CD4-positive, alpha-beta T cell treated with Interleukin-15 for 1 hour (primary cell): ENCODE measurements around the gene POLQ.
"Not testable (repeated sequence)": the region's sequence is repeated elsewhere in the genome, so short reads cannot be mapped to it uniquely, and the experiment has no call there.

Experiments used
- DNase-seq: peaks from one replicate; pipeline ENCODE4 v3.0.0-alpha.2; 2020

Gene POLQ

DNA sequence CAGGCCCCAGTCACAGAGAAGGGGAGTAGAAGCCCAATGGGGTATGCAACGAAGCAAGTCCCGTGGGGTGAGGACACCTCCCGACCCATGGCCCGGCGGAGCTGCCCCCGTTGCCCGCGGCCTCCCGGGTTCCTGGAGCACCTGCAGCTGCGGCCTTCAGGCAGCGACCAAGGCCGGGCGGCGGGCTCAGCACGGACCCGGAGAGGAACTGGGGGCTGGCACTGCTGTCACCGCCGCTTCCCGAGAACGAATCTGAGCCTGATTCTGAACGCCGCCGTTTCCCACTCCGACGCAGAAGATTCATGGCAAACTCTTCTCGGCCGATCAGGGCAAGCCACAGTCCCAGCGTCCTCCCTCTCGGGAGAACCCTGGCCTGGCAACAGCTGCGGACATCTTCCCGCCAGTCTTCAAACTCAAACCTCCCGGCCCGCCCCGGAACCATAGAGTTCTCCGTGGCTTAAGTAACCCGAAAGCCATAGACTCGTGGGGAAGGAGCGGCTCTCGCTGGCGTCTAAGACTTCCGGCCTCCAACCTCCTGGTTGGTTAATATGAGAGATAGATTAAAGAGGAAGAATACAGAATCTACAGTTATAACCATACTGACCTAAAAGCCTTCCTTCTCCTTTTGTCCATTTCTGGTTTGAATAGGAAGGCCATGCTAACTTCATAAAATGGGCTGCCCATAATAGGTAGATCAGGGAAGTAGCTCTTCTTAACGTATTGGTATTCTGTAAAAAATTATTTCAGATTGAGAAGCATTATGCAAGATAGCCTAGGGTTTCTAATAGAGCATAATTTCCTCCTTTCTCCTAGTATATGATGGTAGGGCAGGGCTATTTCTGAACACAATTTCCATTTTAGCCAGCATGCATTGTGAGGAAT lies at the start of gene POLQ:
Gene POLQ, minus strand, starts transcription at position 415 of the 882 bp plus-strand sequence. Its CDS starts 111 bp downstream, at position 304.
- peak; percentile 91 for DNase-seq

DNA sequence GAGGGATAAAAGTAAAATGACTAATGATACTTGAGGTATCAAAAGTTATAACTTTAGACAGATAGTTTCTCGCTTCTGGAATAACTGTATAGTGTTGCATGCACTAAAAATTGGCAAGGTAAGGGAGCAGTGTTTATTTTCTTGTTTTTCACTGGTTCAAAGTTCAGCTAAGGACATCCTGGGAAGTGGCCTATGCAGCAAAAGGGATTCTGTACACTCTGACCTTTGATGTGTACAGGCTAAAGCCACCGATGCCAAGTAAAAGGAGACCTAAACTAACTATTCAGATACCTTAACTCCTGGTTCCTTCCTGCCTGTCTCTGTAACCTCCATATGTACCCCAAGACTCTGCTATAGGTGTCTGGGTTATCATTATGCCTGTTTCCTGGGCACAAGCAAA lies 49.1 kb upstream of the POLQ start:
- no peak for DNase-seq

DNA sequence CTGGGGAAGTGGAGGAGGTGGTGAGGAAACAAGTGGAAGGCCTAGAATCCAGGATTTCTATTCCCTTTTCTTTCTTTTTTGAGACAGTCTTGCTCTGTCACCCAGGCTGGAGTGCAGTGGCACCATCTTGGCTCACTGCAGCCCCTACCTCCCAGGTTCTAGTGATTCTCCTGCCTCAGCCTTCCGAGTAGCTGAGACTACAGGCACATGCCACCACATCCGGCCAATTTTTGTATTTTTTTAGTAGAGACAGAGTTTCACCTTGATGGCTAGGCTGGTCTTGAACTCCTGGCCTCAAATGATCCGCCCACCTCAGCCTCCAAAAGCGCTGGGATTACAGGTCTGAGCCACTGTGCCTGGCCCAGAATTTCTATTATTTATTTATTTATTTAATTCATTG lies 48.0 kb upstream of the POLQ start:
- DNase-seq, result not testable (repeated sequence)

DNA sequence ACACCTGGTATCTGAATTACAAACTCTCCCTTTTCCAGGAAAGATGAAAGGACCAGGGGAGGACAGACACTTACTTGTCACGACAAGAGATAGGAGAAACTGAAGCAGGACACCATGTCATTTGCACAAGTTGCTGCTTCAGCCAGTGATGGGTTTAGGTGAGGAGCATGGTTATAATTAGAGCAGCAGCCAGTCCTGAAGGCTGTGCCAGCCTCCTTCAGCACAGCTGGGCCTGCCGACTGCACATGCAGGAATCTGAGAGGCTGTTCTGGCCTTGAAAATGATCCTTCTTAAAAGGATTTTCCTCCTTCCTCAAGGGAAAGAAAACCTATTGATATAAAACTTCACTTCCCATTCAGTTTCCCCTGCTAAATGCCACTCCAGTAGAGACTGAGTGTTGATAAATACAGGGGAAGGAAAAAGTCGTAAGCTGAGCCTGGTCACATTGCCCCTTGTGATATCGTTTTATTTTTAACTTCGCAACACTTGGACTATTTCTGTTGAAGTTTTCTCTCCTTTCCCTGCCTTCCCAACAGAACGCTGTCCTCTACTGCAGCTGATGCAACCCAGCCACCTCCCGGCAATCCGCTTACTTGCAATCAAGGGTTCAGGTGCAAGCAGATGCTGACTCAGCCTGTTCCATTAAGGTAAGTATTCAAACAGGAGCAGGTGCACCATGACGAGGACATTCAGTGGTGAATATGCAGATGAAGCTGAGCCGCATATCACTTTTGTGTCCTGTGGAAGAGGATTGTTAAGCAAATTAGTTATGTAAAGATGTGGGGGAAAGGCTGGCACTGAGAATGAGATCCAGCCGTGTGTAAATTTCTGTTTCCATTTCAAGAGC lies 47.3 kb upstream of the POLQ start, which contains the start of gene FBXO40:
Gene FBXO40, plus strand, starts transcription at position 524 of the 847 bp plus-strand sequence. CDS start 27,197 bp downstream, outside the sequence.
- DNase-seq, result no peak

DNA sequence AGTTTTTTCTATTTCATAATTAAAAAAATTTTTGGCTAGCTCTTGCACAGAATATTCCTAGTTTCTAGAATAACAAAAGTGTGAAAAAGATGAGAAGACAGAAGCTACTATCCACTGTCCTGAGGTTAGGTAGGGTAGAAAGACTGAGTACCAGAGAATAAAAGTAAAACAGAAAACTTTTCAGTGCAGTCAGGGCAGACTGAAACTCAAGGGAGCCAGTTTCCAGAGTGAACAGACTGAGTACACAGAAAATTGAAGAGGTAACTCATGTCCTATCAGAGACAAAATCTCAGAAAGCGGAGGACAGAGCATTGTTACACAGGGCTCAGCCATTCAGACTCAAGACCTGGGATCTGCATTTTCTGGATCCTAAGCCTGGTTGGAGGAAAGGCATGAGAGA lies 38.6 kb upstream of the POLQ start:
- no peak for DNase-seq

DNA sequence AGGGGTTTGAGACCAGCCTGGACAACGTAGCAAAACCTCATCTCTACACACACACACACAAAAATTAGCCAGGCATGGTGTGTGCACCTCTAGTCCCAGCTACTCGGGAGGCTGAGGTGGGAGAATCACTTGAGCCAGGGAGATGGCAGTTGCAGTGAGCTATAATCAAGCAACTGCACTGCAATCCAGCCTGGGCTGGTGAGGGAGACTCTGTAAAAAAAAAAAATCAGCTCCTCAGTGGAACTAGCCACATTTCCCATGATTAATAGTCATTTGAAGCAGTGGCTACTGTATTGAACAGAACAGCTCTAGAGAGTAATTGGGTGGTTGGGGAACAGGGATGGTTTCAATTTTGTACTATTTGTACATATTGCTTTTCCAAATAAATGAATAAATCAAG lies 35.9 kb upstream of the POLQ start:
- no peak for DNase-seq

DNA sequence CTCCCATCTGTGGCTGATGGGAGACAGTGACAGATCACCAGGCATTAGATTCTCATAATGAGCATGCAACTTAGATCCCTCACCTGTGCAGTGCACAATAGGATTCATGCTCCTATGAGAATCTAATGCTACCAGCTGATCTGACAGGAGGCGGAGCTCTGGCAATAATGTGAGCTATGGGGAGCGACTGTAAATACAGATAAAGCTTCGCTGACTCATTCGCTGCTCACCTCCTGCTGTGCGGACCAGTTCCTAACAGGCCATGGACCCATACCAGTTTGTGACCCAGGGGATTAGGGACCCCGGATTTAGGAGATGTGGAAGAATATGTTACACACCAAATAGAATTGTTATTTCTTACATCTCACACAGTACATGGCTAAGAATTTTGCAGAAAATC lies 28.7 kb upstream of the POLQ start:
- DNase-seq, result no peak

DNA sequence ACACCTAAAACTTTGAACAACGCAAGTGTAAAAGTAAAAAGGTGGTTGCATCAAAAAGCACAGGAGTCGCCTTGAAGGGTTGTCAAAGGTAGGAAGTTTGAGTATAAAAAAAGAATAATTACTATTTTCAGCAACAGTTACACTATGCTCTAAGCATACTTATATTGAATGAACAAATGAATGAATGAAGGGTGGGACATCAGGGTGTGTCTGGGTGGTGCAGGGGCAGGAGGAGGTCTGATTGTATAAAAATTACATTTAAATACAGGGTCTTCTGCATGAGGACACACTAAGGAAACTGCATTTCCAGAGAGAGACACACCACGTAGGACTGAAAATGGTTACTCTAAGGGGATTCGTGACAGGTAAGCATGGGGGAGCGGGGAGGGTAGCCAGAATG lies 21.9 kb upstream of the POLQ start, which contains the start of gene ARGFX:
Gene ARGFX, plus strand, starts transcription at position 301 of the 400 bp plus-strand sequence. CDS start 2,765 bp downstream, outside the sequence.
- no peak for DNase-seq

DNA sequence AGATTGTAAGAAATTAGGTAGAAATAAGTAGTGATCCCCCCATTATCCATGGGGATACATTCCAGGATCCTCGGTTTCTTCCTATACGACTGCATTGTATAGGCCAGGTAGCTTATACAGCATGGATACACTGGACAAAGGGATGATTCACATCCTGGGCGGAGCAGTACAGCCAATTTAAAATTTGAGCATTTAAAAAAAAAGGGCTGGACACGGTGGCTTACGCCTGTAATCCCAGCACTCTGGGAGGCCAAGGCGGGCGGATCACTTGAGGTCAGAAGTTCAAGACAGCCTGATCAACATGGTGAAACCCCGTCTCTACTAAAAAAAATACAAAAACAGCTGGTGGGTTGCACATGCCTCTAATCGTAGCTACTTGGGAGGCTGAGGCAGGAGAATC lies 21.0 kb upstream of the POLQ start:
- no peak for DNase-seq

DNA sequence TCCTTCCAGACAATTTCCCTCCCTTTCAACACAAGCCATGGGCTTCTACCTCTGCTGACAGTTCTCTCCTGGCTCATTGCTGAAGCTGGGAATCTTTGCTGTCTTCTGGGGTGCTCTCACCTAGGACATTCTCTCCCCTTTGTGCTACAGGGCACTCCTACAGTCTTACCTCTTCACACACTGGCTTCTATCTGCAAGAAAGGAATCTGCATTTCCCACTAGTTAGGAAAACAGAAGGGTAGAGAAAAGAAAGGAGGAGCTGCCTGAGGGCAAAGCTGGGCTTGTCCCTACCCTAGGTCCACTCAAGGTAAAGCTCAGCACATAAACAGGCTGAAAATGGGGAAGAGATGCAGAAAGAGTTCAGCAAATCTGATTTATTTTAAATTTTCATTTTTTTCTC lies 16.4 kb upstream of the POLQ start:
- DNase-seq, result no peak

DNA sequence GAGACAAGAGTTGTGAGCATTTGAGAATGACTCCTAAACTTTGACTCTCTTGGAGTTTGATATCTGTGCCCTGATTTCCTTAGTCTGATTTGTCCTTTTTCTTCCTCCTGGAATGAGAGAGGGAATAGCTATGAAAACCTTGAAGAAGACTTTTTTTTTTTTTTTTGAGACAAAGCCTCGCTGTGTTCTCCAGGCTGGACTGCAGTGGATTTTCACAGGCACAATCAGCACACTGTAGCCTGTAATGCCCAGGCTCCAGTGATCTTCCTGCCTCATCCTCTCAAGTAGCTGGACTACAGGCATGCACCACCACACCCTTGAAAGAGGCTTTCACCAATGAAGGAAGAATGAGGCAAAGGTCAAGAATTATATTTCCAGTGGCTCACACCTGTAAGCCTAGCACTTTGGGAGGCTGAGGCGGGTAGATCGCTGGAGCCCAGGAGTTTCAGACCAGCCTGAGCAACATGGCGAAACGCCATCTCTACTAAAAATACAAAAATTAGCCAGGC lies 11.7 kb upstream of the POLQ start:
- no peak for DNase-seq

DNA sequence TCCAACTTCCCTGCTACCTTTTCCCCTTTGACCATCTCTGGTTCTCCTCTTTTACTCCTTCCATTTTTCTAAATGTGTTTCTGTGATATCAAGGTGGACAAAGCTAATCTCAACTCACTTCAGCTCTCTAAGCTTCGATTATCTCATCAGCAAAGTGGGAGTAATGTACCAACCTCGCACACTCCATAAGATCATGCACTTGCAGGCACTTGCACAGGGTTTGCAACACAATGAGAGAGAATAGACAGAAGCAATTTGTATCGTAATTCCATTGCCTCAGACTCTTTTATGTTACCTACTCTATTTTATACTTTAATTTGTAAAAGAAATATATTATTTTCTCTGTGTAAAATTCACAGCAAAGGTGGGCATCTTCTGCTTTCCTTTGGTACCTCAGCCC lies 7.0 kb upstream of the POLQ start:
- no peak for DNase-seq

DNA sequence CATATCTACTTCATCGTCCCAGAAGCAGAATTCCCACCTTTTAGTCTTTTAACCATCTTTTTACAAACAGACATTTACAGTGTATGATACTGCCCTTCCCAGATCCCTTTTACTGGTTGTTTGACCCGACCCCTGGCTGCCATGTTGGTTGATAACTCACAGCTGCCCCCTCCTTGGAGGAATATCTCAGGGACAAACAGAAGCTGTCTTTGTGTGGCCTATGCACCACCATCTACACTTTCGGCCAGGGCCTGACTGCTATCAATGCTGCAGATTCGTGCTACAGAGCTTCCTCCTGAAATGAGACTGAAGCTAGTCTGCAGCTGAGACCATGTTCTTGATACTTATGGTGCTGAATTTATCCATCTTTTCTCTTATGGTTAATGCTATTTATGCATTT lies 6.6 kb upstream of the POLQ start:
- DNase-seq, result no peak

DNA sequence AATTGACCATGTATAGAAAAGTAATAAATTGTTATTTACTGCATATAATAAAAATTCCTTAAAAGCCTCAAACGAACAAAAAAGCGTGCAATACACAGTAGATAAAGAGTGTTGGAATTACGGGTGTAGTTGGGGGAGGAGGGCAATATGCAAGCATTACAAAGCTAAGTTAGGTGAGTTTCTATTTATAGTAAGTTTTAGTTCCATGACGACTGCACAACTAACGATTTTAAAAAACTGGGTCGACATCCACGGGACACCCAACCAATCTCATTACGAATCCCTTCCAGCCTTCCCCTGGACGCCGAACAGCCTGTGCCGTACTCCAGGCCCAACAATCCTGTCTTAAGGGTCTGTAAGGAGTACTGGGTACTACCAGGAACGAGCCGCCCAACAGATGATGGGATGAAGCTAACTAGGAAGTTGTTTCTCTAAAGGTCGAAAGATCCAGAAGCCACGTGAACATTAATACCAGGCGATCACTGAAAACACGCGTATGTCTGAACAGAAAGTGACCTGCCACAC lies 677 bp downstream of the POLQ start:
- no peak for DNase-seq

DNA sequence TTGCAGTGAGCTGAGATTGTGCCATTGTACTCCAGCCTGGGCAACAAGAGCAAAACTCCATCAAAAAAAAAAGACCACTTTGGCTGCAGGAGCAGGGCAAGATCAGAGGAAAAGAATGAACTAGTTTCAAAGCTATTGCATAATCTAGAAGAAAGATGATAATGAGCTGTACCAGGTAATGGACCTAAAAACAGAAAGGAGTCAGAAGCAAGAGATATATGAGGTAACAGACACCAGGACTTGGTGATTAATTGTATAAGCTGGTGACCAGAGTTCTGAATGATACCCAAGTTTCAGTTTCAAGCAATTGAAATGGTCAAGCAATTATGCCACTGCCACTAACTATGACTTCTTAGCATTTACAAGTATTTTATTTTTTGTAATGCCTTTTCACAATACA lies 2.9 kb downstream of the POLQ start:
- no peak for DNase-seq

DNA sequence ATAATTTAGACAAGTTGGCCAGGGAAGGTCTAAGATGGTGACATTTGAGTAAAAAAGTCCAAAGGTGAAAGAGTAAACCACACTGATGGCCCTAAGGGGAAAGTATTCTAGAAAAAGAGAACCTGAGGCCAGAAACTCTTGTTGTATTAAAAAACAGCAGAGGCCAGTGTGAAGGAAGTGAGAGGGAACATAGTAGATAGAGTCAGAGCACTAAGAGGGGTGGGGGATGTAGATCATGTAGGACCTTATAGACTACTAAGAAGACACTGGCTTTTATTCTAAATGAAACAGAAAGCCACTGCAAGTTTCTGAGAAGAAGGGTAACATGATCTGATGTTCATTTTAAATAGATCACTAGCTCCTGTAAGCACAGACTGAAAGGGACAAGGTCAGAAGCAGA lies 14.5 kb downstream of the POLQ start:
- no peak for DNase-seq

DNA sequence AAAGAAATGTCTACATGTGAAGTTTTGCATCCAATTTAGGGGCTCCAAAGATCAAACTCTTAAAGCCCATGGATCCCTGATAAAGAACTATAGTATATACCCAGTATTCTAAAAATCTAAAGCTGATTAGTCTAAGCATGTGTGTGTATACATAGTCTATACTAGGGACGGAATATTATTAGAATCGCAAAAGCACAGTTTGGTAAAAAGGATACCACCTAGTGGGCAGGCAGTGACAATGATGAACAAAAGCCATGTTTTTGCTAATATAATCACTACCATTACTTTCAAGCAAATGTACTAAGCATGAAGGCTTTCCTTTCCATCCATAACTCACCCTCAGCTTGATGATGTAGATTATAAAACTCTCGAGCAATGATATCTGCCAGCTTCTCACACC lies 16.5 kb downstream of the POLQ start:
- DNase-seq, result no peak

DNA sequence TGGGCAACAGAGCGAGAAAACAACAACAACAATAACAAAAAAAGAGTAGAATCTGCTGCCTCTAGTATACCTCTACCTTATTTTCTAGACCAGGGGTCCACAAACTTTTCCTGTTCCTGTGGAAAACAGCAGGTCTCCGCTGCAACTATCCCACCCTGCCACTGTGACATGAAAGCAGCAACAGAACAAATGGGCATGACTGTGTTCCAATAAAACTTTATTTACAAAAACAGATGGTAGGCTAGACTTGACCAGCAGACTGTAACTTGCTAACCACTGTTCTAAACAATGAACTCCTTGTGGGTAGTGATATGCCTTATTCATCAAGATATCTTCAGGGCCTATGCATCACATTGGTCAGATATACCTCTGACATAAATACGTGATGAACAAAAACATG lies 25.3 kb downstream of the POLQ start:
- no peak for DNase-seq

DNA sequence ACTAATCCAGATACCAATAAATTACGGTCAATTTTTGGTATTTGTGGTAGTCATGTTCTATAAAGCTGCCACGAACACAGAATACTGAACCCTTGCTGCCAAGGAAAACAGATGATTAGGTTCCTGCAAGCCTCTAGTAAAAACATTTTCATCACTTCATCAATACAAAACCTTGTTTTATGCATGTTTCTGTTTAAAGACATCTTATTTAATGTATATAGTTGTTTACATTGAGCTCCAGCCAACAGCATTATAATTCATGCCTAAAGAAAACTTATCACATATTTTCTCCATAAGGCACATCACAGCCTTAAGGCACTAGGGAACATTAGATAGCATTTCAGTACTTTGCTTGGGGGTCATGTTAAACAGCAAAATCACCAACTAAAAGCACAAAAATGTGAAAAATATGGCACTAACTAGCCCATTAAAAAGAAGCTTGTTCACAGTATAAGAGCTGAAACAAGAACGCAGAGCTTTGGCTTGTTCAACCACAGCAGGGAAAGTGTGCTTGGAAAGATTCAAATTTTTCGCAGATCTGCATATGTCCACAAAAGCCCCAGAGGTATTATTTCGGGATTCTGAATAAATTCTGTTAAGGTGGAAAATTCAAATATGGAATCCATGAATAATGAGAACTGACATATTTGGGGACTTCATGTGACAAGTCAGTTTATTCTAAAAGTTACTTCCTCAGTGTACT lies 27.7 kb downstream of the POLQ start:
- DNase-seq, result no peak

DNA sequence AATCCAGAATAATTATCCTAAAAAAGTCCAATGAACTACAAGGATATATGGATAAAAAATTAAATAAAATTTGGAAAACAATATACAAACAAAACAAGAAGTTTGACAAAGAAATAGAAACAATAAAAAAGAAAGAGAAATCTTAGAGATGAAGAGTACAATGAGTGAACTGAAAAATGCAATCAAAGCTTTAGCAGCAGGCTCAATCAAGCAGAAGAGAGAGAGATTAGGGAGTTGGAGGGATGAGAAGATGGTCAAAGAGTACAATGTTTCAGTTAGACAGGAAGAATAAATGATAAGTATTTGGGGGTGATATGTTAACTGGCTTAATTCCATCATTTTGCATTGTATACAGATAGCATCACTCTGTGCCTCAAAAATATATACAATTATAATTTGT lies 29.9 kb downstream of the POLQ start:
- DNase-seq, result no peak

DNA sequence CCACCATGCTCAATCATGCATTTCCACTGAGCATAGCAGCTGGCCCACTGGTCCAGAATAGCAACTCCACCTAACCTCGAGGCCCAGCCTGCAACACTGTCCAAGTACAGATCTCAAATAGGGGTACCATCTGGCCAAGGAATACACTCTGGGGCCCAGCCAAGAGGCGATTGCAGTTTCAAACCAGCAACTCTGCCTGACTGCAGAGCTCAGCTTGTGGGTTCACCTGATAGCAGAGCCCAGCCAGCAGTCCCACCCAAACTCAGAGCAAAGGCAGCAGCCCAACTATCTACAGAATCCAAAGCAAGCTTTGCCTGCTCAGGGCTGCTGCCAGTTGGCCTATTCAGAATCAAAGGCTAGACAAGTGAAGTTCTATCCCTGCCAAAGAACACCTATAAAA lies 30.5 kb downstream of the POLQ start:
- no peak for DNase-seq

DNA sequence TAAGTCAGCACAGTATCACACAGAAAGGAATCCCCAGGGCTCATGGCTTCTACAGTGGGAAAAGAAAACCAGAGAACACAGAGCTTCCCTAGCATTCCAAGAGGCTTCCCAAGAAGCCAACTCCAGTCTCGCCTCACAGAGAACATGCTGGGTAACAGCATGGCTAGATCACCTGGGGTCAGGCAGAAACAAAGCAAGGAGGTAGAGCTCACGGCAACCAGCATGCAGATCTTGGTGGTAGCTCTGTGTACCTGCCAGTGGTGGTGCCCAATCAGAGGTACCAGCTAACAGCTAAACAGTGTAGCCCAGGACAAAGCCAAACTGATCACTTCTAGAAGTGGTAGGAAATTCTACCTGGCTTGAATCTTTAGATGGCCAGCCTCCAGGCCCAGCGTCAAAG lies 31.3 kb downstream of the POLQ start:
- no peak for DNase-seq

DNA sequence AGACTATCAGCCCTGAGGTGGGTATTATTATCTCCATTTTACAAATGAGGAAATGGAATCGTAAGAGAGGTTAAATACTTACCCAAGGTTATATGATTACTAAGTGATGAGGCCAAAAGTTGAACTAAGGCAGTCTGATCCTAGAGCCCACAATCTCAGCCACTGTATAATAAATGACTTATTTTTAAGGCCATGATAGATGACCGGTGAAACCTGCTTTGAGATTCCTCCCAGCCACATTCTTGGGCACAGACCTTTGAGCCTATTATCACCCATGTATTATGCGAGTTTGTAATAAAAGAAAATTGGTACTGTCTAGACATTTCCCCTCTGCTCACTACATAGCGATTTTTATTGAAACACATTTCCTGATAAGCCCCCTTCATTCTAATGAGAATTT lies 37.4 kb downstream of the POLQ start:
- DNase-seq, result no peak
